Immature natural killer cell (primary cell): ENCODE data around the gene USP24. TPM values are rescaled to one million over a fixed set of nuclear protein-coding genes. Genes with fewer than 3 reads are reported as not detected.

Source experiments
- DNase-seq, 3 donors: peaks; one replicate each; pipeline ENCODE4 v3.0.0; 2022; ENCODE audit warnings: mixed read lengths in 1 of 3
- H3K27ac Mint-ChIP-seq, 6 donors: one replicate each; pipeline ENCODE4 v1.8.0; 2020; ENCODE audit warnings: mixed read lengths in 6 of 6, mild to moderate bottlenecking in 5 of 6, inconsistent platforms in 4 of 6, moderate library complexity in 3 of 6
- H3K27me3 Mint-ChIP-seq, 3 donors: one replicate each; pipeline ENCODE4 v1.8.0; 2020 to 2021; ENCODE audit warnings: low read depth in 3 of 3, mild to moderate bottlenecking in 3 of 3, mixed read lengths in 3 of 3, moderate library complexity in 3 of 3, inconsistent platforms in 1 of 3
- H3K36me3 Mint-ChIP-seq, 3 donors: one replicate each; pipeline ENCODE4 v1.8.0; 2020; ENCODE audit warnings: mixed read lengths in 3 of 3, inconsistent platforms in 2 of 3, mild to moderate bottlenecking in 2 of 3
- H3K4me1 Mint-ChIP-seq, 2 donors: one replicate each; pipeline ENCODE4 v1.8.0; 2020; ENCODE audit warnings: inconsistent platforms in 2 of 2, mild to moderate bottlenecking in 2 of 2, mixed read lengths in 2 of 2, moderate library complexity in 1 of 2
- H3K4me3 Mint-ChIP-seq, 5 donors: one replicate each; pipeline ENCODE4 v1.8.0; 2020; ENCODE audit warnings: mild to moderate bottlenecking in 5 of 5, mixed read lengths in 5 of 5, inconsistent platforms in 3 of 5, moderate library complexity in 3 of 5
- H3K9me3 Mint-ChIP-seq, 6 donors: one replicate each; pipeline ENCODE4 v1.8.0; 2020; ENCODE audit warnings: mild to moderate bottlenecking in 6 of 6, mixed read lengths in 6 of 6, inconsistent platforms in 4 of 6, moderate library complexity in 3 of 6
- polyA plus RNA-seq, 3 donors: library from polyadenylated mRNA; unstranded; fragments of 300-500 nt; fragmentation: Illumina TruSeq; gene quantifications; one replicate each; pipeline ENCODE4 v1.2.3, GENCODE V29; 2021

The USP24 gene
- polyA plus RNA-seq, 3 donors from 2014 or later, result 3.0 to 10.1 (median 3.7) TPM

- H3K9me3 Mint-ChIP-seq, result no peaks in the 10 kb centered on the region
- peaks cover 0 to 6% (median 5%) of the 10 kb centered on the region in 3 donors for H3K27me3 Mint-ChIP-seq
- no peak overlapping the region for H3K4me3 Mint-ChIP-seq
- H3K4me1 Mint-ChIP-seq, result peaks cover 2 to 10% of the 10 kb centered on the region in 2 donors
- peaks cover 32 to 76% (median 62%) of the 10 kb centered on the region in 3 donors for H3K36me3 Mint-ChIP-seq
- peak overlapping the region in 3 of 6 donors; percentile 2 to 62 (median 48) for H3K27ac Mint-ChIP-seq
- no peak for DNase-seq
Observed at GRCh38 chr1:55070293-55071164, 144.6 kb downstream of the USP24 start.

- no peak overlapping the region for H3K4me3 Mint-ChIP-seq
- H3K27me3 Mint-ChIP-seq, result peaks cover 0 to 6% (median 5%) of the 10 kb centered on the region in 3 donors
- no peaks in the 10 kb centered on the region for H3K9me3 Mint-ChIP-seq
- H3K4me1 Mint-ChIP-seq, result peaks cover 3 to 10% of the 10 kb centered on the region in 2 donors
- no peak for DNase-seq
- H3K36me3 Mint-ChIP-seq, result peaks cover 29 to 70% (median 56%) of the 10 kb centered on the region in 3 donors
- peak overlapping the region in 2 of 6 donors; percentile 22 to 72 for H3K27ac Mint-ChIP-seq
Observed at GRCh38 chr1:55069280-55069679, 145.9 kb downstream of the USP24 start.

GRCh38 chr1:55068638-55069037, 146.5 kb downstream of the USP24 start:
- Mint-ChIP-seq H3K9me3 (no peaks in the 10 kb centered on the region), H3K27me3 (peaks cover 0 to 6% (median 5%) of the 10 kb centered on the region in 3 donors), H3K27ac (peak overlapping the region in 2 of 6 donors; percentile 10 to 16), H3K36me3 (peaks cover 29 to 69% (median 55%) of the 10 kb centered on the region in 3 donors), H3K4me3 (no peak overlapping the region), H3K4me1 (peaks cover 3 to 10% of the 10 kb centered on the region in 2 donors)
- DNase-seq, result no peak

- H3K9me3 Mint-ChIP-seq, result no peaks in the 10 kb centered on the region
- H3K4me3 Mint-ChIP-seq, result no peak overlapping the region
- H3K36me3 Mint-ChIP-seq, result peaks cover 29 to 64% (median 52%) of the 10 kb centered on the region in 3 donors
- no peak for DNase-seq
- peaks cover 3 to 10% of the 10 kb centered on the region in 2 donors for H3K4me1 Mint-ChIP-seq
- peaks cover 0 to 6% (median 5%) of the 10 kb centered on the region in 3 donors for H3K27me3 Mint-ChIP-seq
- H3K27ac Mint-ChIP-seq, result peak overlapping the region in 2 of 6 donors; percentile 16 to 21
Observed at GRCh38 chr1:55067914-55068313, 147.2 kb downstream of the USP24 start.

- no peak overlapping the region for H3K4me3 Mint-ChIP-seq
- peaks cover 3 to 10% of the 10 kb centered on the region in 2 donors for H3K4me1 Mint-ChIP-seq
- H3K27ac Mint-ChIP-seq, result peak overlapping the region in 2 of 6 donors; percentile 56 to 61
- peaks cover 0 to 6% (median 5%) of the 10 kb centered on the region in 3 donors for H3K27me3 Mint-ChIP-seq
- DNase-seq, result no peak
- H3K9me3 Mint-ChIP-seq, result no peaks in the 10 kb centered on the region
- H3K36me3 Mint-ChIP-seq, result peaks cover 24 to 57% (median 47%) of the 10 kb centered on the region in 3 donors
Observed at GRCh38 chr1:55067022-55067778, 148.0 kb downstream of the USP24 start.

GRCh38 chr1:55065648-55066047, 149.5 kb downstream of the USP24 start:
- Mint-ChIP-seq H3K4me1 (peaks cover 4 to 10% of the 10 kb centered on the region in 2 donors), H3K27ac (peak overlapping the region in 2 of 6 donors; percentile 8 to 78), H3K9me3 (no peaks in the 10 kb centered on the region), H3K4me3 (no peak overlapping the region), H3K27me3 (peaks cover 0 to 6% (median 5%) of the 10 kb centered on the region in 3 donors), H3K36me3 (peaks cover 16 to 41% (median 34%) of the 10 kb centered on the region in 3 donors)
- no peak for DNase-seq

GRCh38 chr1:55064861-55065263, 150.3 kb downstream of the USP24 start:
- DNase-seq, result no peak
- Mint-ChIP-seq H3K27me3 (peaks cover 0 to 7% (median 0%) of the 10 kb centered on the region in 3 donors), H3K9me3 (no peaks in the 10 kb centered on the region), H3K4me3 (no peak overlapping the region), H3K27ac (peak overlapping the region in 3 of 6 donors; percentile 8 to 33 (median 15)), H3K36me3 (peaks cover 8 to 33% (median 26%) of the 10 kb centered on the region in 3 donors), H3K4me1 (peaks cover 6 to 10% of the 10 kb centered on the region in 2 donors)

- H3K4me3 Mint-ChIP-seq, result no peak overlapping the region
Observed at GRCh38 chr1:55064071-55064581, 151.0 kb downstream of the USP24 start.

GRCh38 chr1:55063577-55063942, 151.6 kb downstream of the USP24 start:
- no peaks in the 10 kb centered on the region for H3K9me3 Mint-ChIP-seq
- peaks cover 6 to 10% of the 10 kb centered on the region in 2 donors for H3K4me1 Mint-ChIP-seq
- peaks cover under 1 to 22% (median 16%) of the 10 kb centered on the region in 3 donors for H3K36me3 Mint-ChIP-seq

More at GRCh38 chr1:55064071-55064581, 151.0 kb downstream of the USP24 start:
- no peak overlapping the region for H3K27ac Mint-ChIP-seq
- H3K27me3 Mint-ChIP-seq, result peaks cover 0 to 2% (median 0%) of the 10 kb centered on the region in 3 donors
- H3K36me3 Mint-ChIP-seq, result peaks cover 6 to 28% (median 22%) of the 10 kb centered on the region in 3 donors
- H3K9me3 Mint-ChIP-seq, result no peaks in the 10 kb centered on the region
- H3K4me1 Mint-ChIP-seq, result peaks cover 6 to 10% of the 10 kb centered on the region in 2 donors
- no peak for DNase-seq

GRCh38 chr1:55062801-55063576, 152.2 kb downstream of the USP24 start:
- H3K4me3 Mint-ChIP-seq, result no peak overlapping the region
- H3K9me3 Mint-ChIP-seq, result no peaks in the 10 kb centered on the region
- peaks cover 0 to 18% (median 13%) of the 10 kb centered on the region in 3 donors for H3K36me3 Mint-ChIP-seq
- DNase-seq, result no peak
- peaks cover 6 to 10% of the 10 kb centered on the region in 2 donors for H3K4me1 Mint-ChIP-seq
- no peak overlapping the region for H3K27ac Mint-ChIP-seq
- peaks cover 0 to 2% (median 0%) of the 10 kb centered on the region in 3 donors for H3K27me3 Mint-ChIP-seq

More at GRCh38 chr1:55063577-55063942, 151.6 kb downstream of the USP24 start:
- H3K4me3 Mint-ChIP-seq, result no peak overlapping the region
- peaks cover 0 to 2% (median 0%) of the 10 kb centered on the region in 3 donors for H3K27me3 Mint-ChIP-seq
- no peak overlapping the region for H3K27ac Mint-ChIP-seq
- DNase-seq, result no peak

- no peak overlapping the region for H3K4me3 Mint-ChIP-seq
- H3K9me3 Mint-ChIP-seq, result no peaks in the 10 kb centered on the region
- DNase-seq, result no peak
- peaks cover 3 to 5% of the 10 kb centered on the region in 2 donors for H3K4me1 Mint-ChIP-seq
- peaks cover 0 to 2% (median 0%) of the 10 kb centered on the region in 3 donors for H3K27me3 Mint-ChIP-seq
- no peak overlapping the region for H3K27ac Mint-ChIP-seq
- peaks cover 0 to 11% (median 6%) of the 10 kb centered on the region in 3 donors for H3K36me3 Mint-ChIP-seq
Observed at GRCh38 chr1:55061706-55062321, 153.3 kb downstream of the USP24 start.

GRCh38 chr1:55061000-55061705, 154.0 kb downstream of the USP24 start:
- peak overlapping the region in 2 of 6 donors; percentile 14 to 71 for H3K27ac Mint-ChIP-seq
- H3K4me1 Mint-ChIP-seq, result peaks cover 0 to 4% of the 10 kb centered on the region in 2 donors

More at GRCh38 chr1:55061000-55061705, 154.0 kb downstream of the USP24 start:
- Mint-ChIP-seq H3K27me3 (peaks cover 0 to 2% (median 0%) of the 10 kb centered on the region in 3 donors), H3K36me3 (peaks cover 0 to 6% (median 4%) of the 10 kb centered on the region in 3 donors), H3K9me3 (no peaks in the 10 kb centered on the region), H3K4me3 (no peak overlapping the region)
- DNase-seq, result no peak
